ENCODE data around the gene NCKAP5.
A peak's percentile ranks its signal among the peaks of the same experiment; 100 is the strongest.

Gene NCKAP5

GRCh38 chr2:133286326-133286922 lies 281.8 kb downstream of the NCKAP5 start:
- H3K9me3 ChIP-seq (replicated peaks in 1 of 11), result no peaks in the 10 kb centered on the region
- no peaks in the 10 kb centered on the region for H3K36me3 ChIP-seq
- no peak overlapping the region for H3K4me2 ChIP-seq
- H3K4me1 ChIP-seq, result no peaks in the 10 kb centered on the region
- no peak for TF ChIP-seq Cebpa-rat (IDR thresholded peaks at IDR 0.05)
- H3K27ac ChIP-seq, result no peak overlapping the region
- no peaks in the 10 kb centered on the region for H4K20me1 ChIP-seq
- H3K27me3 ChIP-seq, result no peaks in the 10 kb centered on the region
- H3K4me3 ChIP-seq, result no peak overlapping the region
- H3K9ac ChIP-seq, result no peak overlapping the region

GRCh38 chr2:133273031-133273430 lies 295.2 kb downstream of the NCKAP5 start:
- H3K9ac ChIP-seq, result no peak overlapping the region
- H3K9me3 ChIP-seq (replicated peaks in 1 of 11), result no peaks in the 10 kb centered on the region
- H3K27ac ChIP-seq, result no peak overlapping the region
- TF ChIP-seq Cebpa-rat (IDR thresholded peaks at IDR 0.05), result no peak
- H3K27me3 ChIP-seq, result peaks cover 0 to 8% (median 2%) of the 10 kb centered on the region in 11 experiments; a peak in 13 of 22 replicates
- H3K4me3 ChIP-seq, result no peak overlapping the region
- no peaks in the 10 kb centered on the region for H4K20me1 ChIP-seq
- H3K4me2 ChIP-seq, result no peak overlapping the region
- no peaks in the 10 kb centered on the region for H3K36me3 ChIP-seq
- no peaks in the 10 kb centered on the region for H3K4me1 ChIP-seq

- Histone ChIP-seq H3K4me2 (no peak overlapping the region), H3K4me1 (peaks cover 0 to 12% (median 3%) of the 10 kb centered on the region in 10 experiments; a peak in 9 of 20 replicates), H3K9me3 (replicated peaks in 1 of 11) (peaks cover 0 to 3% (median 0%) of the 10 kb centered on the region in 11 experiments; a peak in 1 of 22 replicates), H3K4me3 (no peak overlapping the region), H3K9ac (no peak overlapping the region), H3K36me3 (no peaks in the 10 kb centered on the region), H3K27me3 (peaks cover 10 to 27% (median 22%) of the 10 kb centered on the region in 11 experiments), H4K20me1 (peaks cover 0 to 5% (median 0%) of the 10 kb centered on the region in 11 experiments; a peak in 1 of 22 replicates), H3K27ac (no peak overlapping the region)
- TF ChIP-seq Cebpa-rat (IDR thresholded peaks at IDR 0.05), result no peak
These were observed 297.2 kb downstream of the NCKAP5 start for GRCh38 chr2:133271105-133271504.

- Histone ChIP-seq H3K9me3 (replicated peaks in 1 of 11) (peaks cover 0 to 6% (median 0%) of the 10 kb centered on the region in 11 experiments; a peak in 1 of 22 replicates), H4K20me1 (peaks cover 0 to 5% (median 0%) of the 10 kb centered on the region in 11 experiments; a peak in 1 of 22 replicates), H3K4me3 (no peak overlapping the region)
These were observed 297.7 kb downstream of the NCKAP5 start for GRCh38 chr2:133270550-133270949.

GRCh38 chr2:133266926-133267590 lies 301.2 kb downstream of the NCKAP5 start:
- Histone ChIP-seq H4K20me1 (peaks cover 0 to 5% (median 0%) of the 10 kb centered on the region in 11 experiments; a peak in 1 of 22 replicates), H3K4me1 (peaks cover 0 to 32% (median 3%) of the 10 kb centered on the region in 10 experiments; a peak in 9 of 20 replicates), H3K27ac (no peak overlapping the region), H3K36me3 (no peaks in the 10 kb centered on the region), H3K27me3 (peaks cover 22 to 52% (median 46%) of the 10 kb centered on the region in 11 experiments), H3K4me2 (peak overlapping the region in 7 of 11 experiments; percentile 8 to 95 (median 77); a peak in 10 of 22 replicates), H3K4me3 (peak overlapping the region in 3 of 10 experiments; percentile 52 to 56 (median 55); a peak in 6 of 20 replicates), H3K9me3 (replicated peaks in 1 of 11) (peaks cover 0 to 6% (median 0%) of the 10 kb centered on the region in 11 experiments; a peak in 1 of 22 replicates), H3K9ac (no peak overlapping the region)
- no peak for TF ChIP-seq Cebpa-rat (IDR thresholded peaks at IDR 0.05)

More at GRCh38 chr2:133270550-133270949, 297.7 kb downstream of the NCKAP5 start:
- no peak for TF ChIP-seq Cebpa-rat (IDR thresholded peaks at IDR 0.05)
- H3K4me1 ChIP-seq, result peaks cover 0 to 18% (median 3%) of the 10 kb centered on the region in 10 experiments; a peak in 9 of 20 replicates
- no peak overlapping the region for H3K27ac ChIP-seq
- no peak overlapping the region for H3K9ac ChIP-seq
- H3K4me2 ChIP-seq, result no peak overlapping the region
- no peaks in the 10 kb centered on the region for H3K36me3 ChIP-seq
- H3K27me3 ChIP-seq, result peaks cover 15 to 33% (median 27%) of the 10 kb centered on the region in 11 experiments

- H3K9ac ChIP-seq, result peak overlapping the region in 3 of 11 experiments; percentile 21 to 62 (median 59); a peak in 2 of 22 replicates
- H3K4me1 ChIP-seq, result peaks cover 0 to 32% (median 3%) of the 10 kb centered on the region in 10 experiments; a peak in 9 of 20 replicates
- H3K9me3 ChIP-seq (replicated peaks in 1 of 11), result peaks cover 0 to 6% (median 0%) of the 10 kb centered on the region in 11 experiments; a peak in 1 of 22 replicates
- peaks cover 22 to 52% (median 46%) of the 10 kb centered on the region in 11 experiments for H3K27me3 ChIP-seq
- no peaks in the 10 kb centered on the region for H3K36me3 ChIP-seq
- H3K4me3 ChIP-seq, result peak overlapping the region in 8 of 10 experiments; percentile 30 to 57 (median 46); a peak in 13 of 20 replicates
- no peak for TF ChIP-seq Cebpa-rat (IDR thresholded peaks at IDR 0.05)
- H4K20me1 ChIP-seq, result peaks cover 0 to 5% (median 0%) of the 10 kb centered on the region in 11 experiments; a peak in 1 of 22 replicates
- no peak overlapping the region for H3K27ac ChIP-seq
- peak overlapping the region; percentile 8 to 95 (median 63); a peak in 19 of 22 replicates for H3K4me2 ChIP-seq
These were observed 302.0 kb downstream of the NCKAP5 start for GRCh38 chr2:133266041-133266925.

- peaks cover 22 to 52% (median 46%) of the 10 kb centered on the region in 11 experiments for H3K27me3 ChIP-seq
- peaks cover 0 to 32% (median 3%) of the 10 kb centered on the region in 10 experiments; a peak in 9 of 20 replicates for H3K4me1 ChIP-seq
- TF ChIP-seq Cebpa-rat (IDR thresholded peaks at IDR 0.05), result no peak
- H3K27ac ChIP-seq, result no peak overlapping the region
- peak overlapping the region in 3 of 11 experiments; percentile 80 to 95 (median 90); a peak in 6 of 22 replicates for H3K4me2 ChIP-seq
- peaks cover 0 to 5% (median 0%) of the 10 kb centered on the region in 11 experiments; a peak in 1 of 22 replicates for H4K20me1 ChIP-seq
- peaks cover 0 to 6% (median 0%) of the 10 kb centered on the region in 11 experiments; a peak in 1 of 22 replicates for H3K9me3 ChIP-seq (replicated peaks in 1 of 11)
- H3K4me3 ChIP-seq, result peak overlapping the region in 3 of 10 experiments; percentile 8 to 56 (median 16); a peak in 3 of 20 replicates
- H3K9ac ChIP-seq, result 0 out of 22 replicates have a peak overlapping the region, but pooled peaks of 1 of the 11 experiments have one; percentile 2
- H3K36me3 ChIP-seq, result no peaks in the 10 kb centered on the region
These were observed 302.8 kb downstream of the NCKAP5 start for GRCh38 chr2:133265432-133265949.

GRCh38 chr2:133264989-133265401 lies 303.3 kb downstream of the NCKAP5 start:
- Histone ChIP-seq H3K27ac (no peak overlapping the region), H3K4me2 (peak overlapping the region in 3 of 11 experiments; percentile 80 to 95 (median 90); a peak in 6 of 22 replicates), H3K27me3 (peaks cover 22 to 52% (median 46%) of the 10 kb centered on the region in 11 experiments), H3K9ac (no peak overlapping the region), H4K20me1 (peaks cover 0 to 5% (median 0%) of the 10 kb centered on the region in 11 experiments; a peak in 1 of 22 replicates), H3K36me3 (no peaks in the 10 kb centered on the region), H3K4me3 (peak overlapping the region in 1 of 10 experiments; percentile 16; a peak in 1 of 20 replicates), H3K9me3 (replicated peaks in 1 of 11) (peaks cover 0 to 6% (median 0%) of the 10 kb centered on the region in 11 experiments; a peak in 1 of 22 replicates), H3K4me1 (peaks cover 0 to 32% (median 3%) of the 10 kb centered on the region in 10 experiments; a peak in 9 of 20 replicates)
- no peak for TF ChIP-seq Cebpa-rat (IDR thresholded peaks at IDR 0.05)

All from BLaER1 treated with 17β-estradiol and CSF1 and Interleukin-3, amounts not matched to agents 10 nM and 100 nM (cell line).